ENCODE measurements around the gene GJA4.

The GJA4 gene

DNA sequence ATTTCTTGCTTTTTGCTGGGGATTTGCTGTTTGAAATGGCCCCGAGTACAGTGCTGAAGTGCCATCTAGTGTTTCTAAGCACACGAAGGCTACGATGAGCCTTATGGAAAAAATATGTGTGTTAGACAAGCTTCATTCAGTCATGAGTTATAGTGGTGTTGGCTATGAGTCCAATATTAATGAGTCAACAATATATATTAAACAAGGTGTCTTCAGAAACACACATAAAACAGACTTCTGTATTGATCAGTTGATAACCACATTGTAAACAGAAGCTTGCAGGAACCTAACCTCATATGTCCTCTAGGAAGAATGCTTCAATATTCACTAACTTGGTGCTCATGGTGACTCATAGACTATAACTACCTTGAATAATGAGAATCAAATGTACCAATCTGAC lies 39.6 kb upstream of the GJA4 start:
- Histone ChIP-seq H3K36me3 (ENCODE audit: control insufficient read depth in 5 of 5, insufficient read depth in 5 of 5, low read length in 5 of 5) (no peaks in the 10 kb centered on the region), H3K4me3 (ENCODE audit: low read depth in 1 of 5, low read length in 5 of 5) (no peak overlapping the region), H3K4me1 (ENCODE audit: control insufficient read depth in 5 of 5, insufficient read depth in 5 of 5, low read length in 5 of 5) (peaks cover 0 to 2% (median 0%) of the 10 kb centered on the region in 5 donors), H3K9me3 (ENCODE audit: control insufficient read depth in 5 of 5, low read length in 5 of 5) (no peaks in the 10 kb centered on the region), H3K27ac (ENCODE audit: low read depth, low read length) (no peak overlapping the region), H3K9ac (ENCODE audit: low read length in 5 of 5) (no peak overlapping the region), H3K27me3 (ENCODE audit: control insufficient read depth in 5 of 5, insufficient read depth in 4 of 5, low read length in 5 of 5) (peaks cover 0 to 10% (median 8%) of the 10 kb centered on the region in 5 donors)

DNA sequence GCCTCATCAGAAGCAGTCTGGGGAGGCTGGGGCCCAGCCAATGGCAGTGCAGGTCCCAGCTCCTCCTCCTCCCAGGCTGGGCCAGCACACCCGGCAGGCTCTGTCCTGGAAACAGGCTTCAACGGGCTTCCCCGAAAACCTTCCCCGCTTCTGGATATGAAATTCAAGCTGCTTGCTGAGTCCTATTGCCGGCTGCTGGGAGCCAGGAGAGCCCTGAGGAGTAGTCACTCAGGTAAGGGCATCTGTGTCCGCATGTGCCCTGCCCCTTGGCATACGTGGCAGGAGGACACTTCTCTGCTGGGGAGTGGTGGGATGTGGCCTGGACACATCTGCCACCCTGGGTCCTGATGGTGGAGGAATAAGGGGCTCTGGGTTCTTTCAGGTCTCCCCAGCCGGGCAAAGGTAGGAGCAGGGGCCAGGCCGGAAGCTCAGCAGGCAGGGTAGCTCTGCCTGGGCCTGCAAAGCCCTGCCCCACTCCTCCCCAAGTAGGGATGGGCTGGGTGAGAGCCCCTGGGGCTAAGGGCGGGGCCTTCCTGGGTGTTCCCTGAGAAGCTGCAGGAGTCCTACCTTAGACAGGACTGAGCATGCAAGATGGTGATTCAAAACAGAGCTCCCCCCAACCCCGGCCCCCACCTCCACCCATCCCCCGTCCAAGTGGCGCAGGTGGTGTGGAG lies 37.7 kb upstream of the GJA4 start, which contains the start of gene GJB5:
Gene GJB5 (plus strand): TSS at position 84 of the 674 bp plus-strand sequence. CDS start 2,284 bp downstream, outside the sequence.
- H3K4me3 ChIP-seq (ENCODE audit: low read depth in 1 of 5, low read length in 5 of 5) = no peak within 1 kb of the TSS
- peaks cover 0 to 2% (median 0%) of the 10 kb centered on the region in 5 donors for H3K4me1 ChIP-seq (ENCODE audit: control insufficient read depth in 5 of 5, insufficient read depth in 5 of 5, low read length in 5 of 5)
- H3K36me3 ChIP-seq (ENCODE audit: control insufficient read depth in 5 of 5, insufficient read depth in 5 of 5, low read length in 5 of 5) = no peaks in the 10 kb centered on the region
- no peak within 1 kb of the TSS for H3K27ac ChIP-seq (ENCODE audit: low read depth, low read length)
- H3K27me3 ChIP-seq (ENCODE audit: control insufficient read depth in 5 of 5, insufficient read depth in 4 of 5, low read length in 5 of 5) = peaks cover 0 to 15% (median 10%) of the 10 kb centered on the region in 5 donors
- H3K9me3 ChIP-seq (ENCODE audit: control insufficient read depth in 5 of 5, low read length in 5 of 5) = no peaks in the 10 kb centered on the region
- no peak within 1 kb of the TSS for H3K9ac ChIP-seq (ENCODE audit: low read length in 5 of 5)

DNA sequence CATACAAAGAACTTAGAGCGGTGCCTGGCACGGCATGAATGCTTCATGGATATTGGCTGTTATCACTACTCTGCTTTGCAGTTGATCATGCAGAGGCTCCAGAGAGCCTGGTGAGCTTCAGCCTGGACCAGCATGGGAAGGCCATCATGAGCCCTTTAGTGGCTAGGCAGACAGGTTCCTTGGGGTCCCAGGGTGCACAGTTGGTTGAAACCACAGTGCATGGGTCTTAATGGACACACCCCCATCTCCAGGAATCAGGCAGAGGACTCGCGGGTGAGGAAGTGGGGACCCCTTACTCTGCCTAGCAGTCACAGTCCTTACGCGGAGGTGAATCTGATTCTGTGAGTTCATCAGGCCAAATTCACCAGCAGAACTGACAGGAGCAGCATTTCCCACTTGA lies 36.8 kb upstream of the GJA4 start:
- H3K9me3 ChIP-seq (ENCODE audit: control insufficient read depth in 5 of 5, low read length in 5 of 5) = no peaks in the 10 kb centered on the region
- no peak overlapping the region for H3K9ac ChIP-seq (ENCODE audit: low read length in 5 of 5)
- H3K4me3 ChIP-seq (ENCODE audit: low read depth in 1 of 5, low read length in 5 of 5) = no peak overlapping the region
- H3K4me1 ChIP-seq (ENCODE audit: control insufficient read depth in 5 of 5, insufficient read depth in 5 of 5, low read length in 5 of 5) = peaks cover 0 to 2% (median 0%) of the 10 kb centered on the region in 5 donors
- H3K27me3 ChIP-seq (ENCODE audit: control insufficient read depth in 5 of 5, insufficient read depth in 4 of 5, low read length in 5 of 5) = peaks cover 0 to 16% (median 10%) of the 10 kb centered on the region in 5 donors
- no peaks in the 10 kb centered on the region for H3K36me3 ChIP-seq (ENCODE audit: control insufficient read depth in 5 of 5, insufficient read depth in 5 of 5, low read length in 5 of 5)
- no peak overlapping the region for H3K27ac ChIP-seq (ENCODE audit: low read depth, low read length)

DNA sequence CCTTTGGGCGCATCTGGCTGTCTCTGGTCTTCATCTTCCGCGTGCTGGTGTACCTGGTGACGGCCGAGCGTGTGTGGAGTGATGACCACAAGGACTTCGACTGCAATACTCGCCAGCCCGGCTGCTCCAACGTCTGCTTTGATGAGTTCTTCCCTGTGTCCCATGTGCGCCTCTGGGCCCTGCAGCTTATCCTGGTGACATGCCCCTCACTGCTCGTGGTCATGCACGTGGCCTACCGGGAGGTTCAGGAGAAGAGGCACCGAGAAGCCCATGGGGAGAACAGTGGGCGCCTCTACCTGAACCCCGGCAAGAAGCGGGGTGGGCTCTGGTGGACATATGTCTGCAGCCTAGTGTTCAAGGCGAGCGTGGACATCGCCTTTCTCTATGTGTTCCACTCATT lies 35.4 kb upstream of the GJA4 start:
- H3K4me1 ChIP-seq (ENCODE audit: control insufficient read depth in 5 of 5, insufficient read depth in 5 of 5, low read length in 5 of 5) = peaks cover 0 to 2% (median 0%) of the 10 kb centered on the region in 5 donors
- no peaks in the 10 kb centered on the region for H3K36me3 ChIP-seq (ENCODE audit: control insufficient read depth in 5 of 5, insufficient read depth in 5 of 5, low read length in 5 of 5)
- H3K9me3 ChIP-seq (ENCODE audit: control insufficient read depth in 5 of 5, low read length in 5 of 5) = no peaks in the 10 kb centered on the region

DNA sequence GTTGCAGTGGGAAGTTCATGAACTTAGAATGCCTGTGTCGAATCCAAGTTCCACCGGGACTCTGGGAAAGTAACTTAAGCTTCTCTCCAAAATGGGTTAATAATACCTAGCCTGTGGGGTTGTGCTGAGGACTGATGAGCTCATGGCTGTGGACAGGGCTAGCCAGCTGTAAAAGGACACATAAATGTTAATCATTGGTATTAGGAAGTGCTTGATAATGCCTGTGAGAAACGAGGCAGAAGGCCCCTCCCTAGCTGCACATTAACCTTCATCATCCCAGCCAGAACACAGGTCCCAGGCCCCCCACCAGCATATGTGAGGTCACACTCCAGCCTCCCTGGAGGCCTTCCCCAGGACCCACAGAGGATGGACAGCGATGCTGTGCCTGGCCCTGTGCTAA lies 34.0 kb upstream of the GJA4 start:
- Histone ChIP-seq H3K9ac (ENCODE audit: low read length in 5 of 5) (no peak overlapping the region), H3K4me1 (ENCODE audit: control insufficient read depth in 5 of 5, insufficient read depth in 5 of 5, low read length in 5 of 5) (peaks cover 0 to 2% (median 0%) of the 10 kb centered on the region in 5 donors), H3K36me3 (ENCODE audit: control insufficient read depth in 5 of 5, insufficient read depth in 5 of 5, low read length in 5 of 5) (no peaks in the 10 kb centered on the region), H3K4me3 (ENCODE audit: low read depth in 1 of 5, low read length in 5 of 5) (no peak overlapping the region), H3K27me3 (ENCODE audit: control insufficient read depth in 5 of 5, insufficient read depth in 4 of 5, low read length in 5 of 5) (peaks cover 6 to 29% (median 13%) of the 10 kb centered on the region in 5 donors), H3K27ac (ENCODE audit: low read depth, low read length) (no peak overlapping the region), H3K9me3 (ENCODE audit: control insufficient read depth in 5 of 5, low read length in 5 of 5) (no peaks in the 10 kb centered on the region)

More for the DNA sequence above, 35.4 kb upstream of the GJA4 start:
- no peak overlapping the region for H3K4me3 ChIP-seq (ENCODE audit: low read depth in 1 of 5, low read length in 5 of 5)
- H3K27me3 ChIP-seq (ENCODE audit: control insufficient read depth in 5 of 5, insufficient read depth in 4 of 5, low read length in 5 of 5) = peaks cover 0 to 21% (median 10%) of the 10 kb centered on the region in 5 donors
- no peak overlapping the region for H3K9ac ChIP-seq (ENCODE audit: low read length in 5 of 5)
- H3K27ac ChIP-seq (ENCODE audit: low read depth, low read length) = no peak overlapping the region

DNA sequence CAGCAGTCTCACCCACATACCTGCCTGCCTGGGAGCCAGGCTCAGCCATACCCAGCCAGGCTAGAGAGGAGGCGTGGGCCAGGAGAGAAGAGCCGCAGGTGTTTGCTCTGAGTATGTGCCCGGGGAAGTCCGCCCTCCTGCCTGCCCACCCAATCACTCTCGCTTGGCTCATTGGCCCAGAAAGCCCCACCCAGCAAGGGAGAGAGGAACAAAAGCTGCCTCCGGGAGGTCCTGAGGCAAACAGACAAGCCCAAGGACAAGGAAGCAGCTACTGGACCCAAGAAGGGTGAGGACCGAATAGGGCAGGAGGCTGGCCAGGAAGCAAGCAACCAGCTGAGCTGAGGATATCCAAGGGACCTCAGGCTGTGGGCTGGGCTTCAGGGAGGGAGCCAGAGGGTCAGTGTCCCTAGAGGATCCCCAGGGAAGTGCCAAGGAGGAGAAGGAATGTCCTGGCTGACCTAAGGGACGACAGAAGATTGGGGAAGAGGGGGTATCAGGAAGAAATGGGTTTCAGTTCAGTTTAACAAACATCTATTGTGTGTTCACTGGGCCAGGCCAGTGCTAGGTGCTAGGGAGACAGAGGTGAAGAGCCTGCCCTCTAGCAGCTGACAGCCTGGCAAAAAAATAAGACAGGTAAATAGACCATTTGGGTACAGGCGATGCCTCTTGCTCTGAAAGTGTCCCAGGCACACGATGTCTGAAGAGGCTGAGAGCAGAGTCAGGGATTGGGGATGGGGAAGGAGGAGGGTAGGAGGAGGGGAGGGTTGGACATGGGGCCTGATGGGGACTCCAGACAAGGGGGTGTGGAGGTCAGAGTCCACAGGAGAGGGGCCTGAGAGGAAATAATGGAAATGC lies 33.1 kb upstream of the GJA4 start, which contains the start of gene GJB4:
Gene GJB4 (plus strand): TSS at position 238 of the 855 bp plus-strand sequence. CDS start 1,515 bp downstream, outside the sequence.
- H3K4me3 ChIP-seq (ENCODE audit: low read depth in 1 of 5, low read length in 5 of 5) = no peak within 1 kb of the TSS
- no peak within 1 kb of the TSS for H3K27ac ChIP-seq (ENCODE audit: low read depth, low read length)
- peaks cover 6 to 27% (median 12%) of the 10 kb centered on the region in 5 donors for H3K27me3 ChIP-seq (ENCODE audit: control insufficient read depth in 5 of 5, insufficient read depth in 4 of 5, low read length in 5 of 5)
- H3K9ac ChIP-seq (ENCODE audit: low read length in 5 of 5) = no peak within 1 kb of the TSS
- H3K9me3 ChIP-seq (ENCODE audit: control insufficient read depth in 5 of 5, low read length in 5 of 5) = peaks cover 0 to 4% (median 0%) of the 10 kb centered on the region in 5 donors
- H3K36me3 ChIP-seq (ENCODE audit: control insufficient read depth in 5 of 5, insufficient read depth in 5 of 5, low read length in 5 of 5) = no peaks in the 10 kb centered on the region
- H3K4me1 ChIP-seq (ENCODE audit: control insufficient read depth in 5 of 5, insufficient read depth in 5 of 5, low read length in 5 of 5) = no peaks in the 10 kb centered on the region

DNA sequence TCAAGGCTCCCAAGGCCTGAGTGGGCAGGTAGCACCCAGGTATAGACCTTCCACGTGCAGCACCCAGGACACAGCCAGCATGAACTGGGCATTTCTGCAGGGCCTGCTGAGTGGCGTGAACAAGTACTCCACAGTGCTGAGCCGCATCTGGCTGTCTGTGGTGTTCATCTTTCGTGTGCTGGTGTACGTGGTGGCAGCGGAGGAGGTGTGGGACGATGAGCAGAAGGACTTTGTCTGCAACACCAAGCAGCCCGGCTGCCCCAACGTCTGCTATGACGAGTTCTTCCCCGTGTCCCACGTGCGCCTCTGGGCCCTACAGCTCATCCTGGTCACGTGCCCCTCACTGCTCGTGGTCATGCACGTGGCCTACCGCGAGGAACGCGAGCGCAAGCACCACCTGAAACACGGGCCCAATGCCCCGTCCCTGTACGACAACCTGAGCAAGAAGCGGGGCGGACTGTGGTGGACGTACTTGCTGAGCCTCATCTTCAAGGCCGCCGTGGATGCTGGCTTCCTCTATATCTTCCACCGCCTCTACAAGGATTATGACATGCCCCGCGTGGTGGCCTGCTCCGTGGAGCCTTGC lies 31.5 kb upstream of the GJA4 start:
- H3K4me3 ChIP-seq (ENCODE audit: low read depth in 1 of 5, low read length in 5 of 5) = no peak overlapping the region
- H3K27ac ChIP-seq (ENCODE audit: low read depth, low read length) = no peak overlapping the region
- H3K27me3 ChIP-seq (ENCODE audit: control insufficient read depth in 5 of 5, insufficient read depth in 4 of 5, low read length in 5 of 5) = peaks cover 6 to 23% (median 12%) of the 10 kb centered on the region in 5 donors
- H3K4me1 ChIP-seq (ENCODE audit: control insufficient read depth in 5 of 5, insufficient read depth in 5 of 5, low read length in 5 of 5) = no peaks in the 10 kb centered on the region
- no peak overlapping the region for H3K9ac ChIP-seq (ENCODE audit: low read length in 5 of 5)
- no peaks in the 10 kb centered on the region for H3K36me3 ChIP-seq (ENCODE audit: control insufficient read depth in 5 of 5, insufficient read depth in 5 of 5, low read length in 5 of 5)
- peaks cover 0 to 4% (median 0%) of the 10 kb centered on the region in 5 donors for H3K9me3 ChIP-seq (ENCODE audit: control insufficient read depth in 5 of 5, low read length in 5 of 5)

DNA sequence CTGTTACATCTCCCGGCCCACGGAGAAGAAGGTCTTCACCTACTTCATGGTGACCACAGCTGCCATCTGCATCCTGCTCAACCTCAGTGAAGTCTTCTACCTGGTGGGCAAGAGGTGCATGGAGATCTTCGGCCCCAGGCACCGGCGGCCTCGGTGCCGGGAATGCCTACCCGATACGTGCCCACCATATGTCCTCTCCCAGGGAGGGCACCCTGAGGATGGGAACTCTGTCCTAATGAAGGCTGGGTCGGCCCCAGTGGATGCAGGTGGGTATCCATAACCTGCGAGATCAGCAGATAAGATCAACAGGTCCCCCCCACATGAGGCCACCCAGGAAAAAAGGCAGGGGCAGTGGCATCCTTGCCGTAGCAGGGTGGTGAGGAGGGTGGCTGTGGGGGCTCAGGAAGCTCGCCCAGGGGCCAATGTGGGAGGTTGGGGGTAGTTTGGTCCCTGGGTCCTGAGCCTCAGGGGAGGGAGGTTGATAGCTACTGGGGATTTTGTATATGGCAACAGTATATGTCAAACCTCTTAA lies 31.0 kb upstream of the GJA4 start:
- peaks cover 0 to 4% (median 0%) of the 10 kb centered on the region in 5 donors for H3K9me3 ChIP-seq (ENCODE audit: control insufficient read depth in 5 of 5, low read length in 5 of 5)
- H3K4me3 ChIP-seq (ENCODE audit: low read depth in 1 of 5, low read length in 5 of 5) = no peak overlapping the region
- H3K36me3 ChIP-seq (ENCODE audit: control insufficient read depth in 5 of 5, insufficient read depth in 5 of 5, low read length in 5 of 5) = no peaks in the 10 kb centered on the region
- no peak overlapping the region for H3K9ac ChIP-seq (ENCODE audit: low read length in 5 of 5)
- no peak overlapping the region for H3K27ac ChIP-seq (ENCODE audit: low read depth, low read length)
- no peaks in the 10 kb centered on the region for H3K4me1 ChIP-seq (ENCODE audit: control insufficient read depth in 5 of 5, insufficient read depth in 5 of 5, low read length in 5 of 5)
- peaks cover 6 to 23% (median 12%) of the 10 kb centered on the region in 5 donors for H3K27me3 ChIP-seq (ENCODE audit: control insufficient read depth in 5 of 5, insufficient read depth in 4 of 5, low read length in 5 of 5)

DNA sequence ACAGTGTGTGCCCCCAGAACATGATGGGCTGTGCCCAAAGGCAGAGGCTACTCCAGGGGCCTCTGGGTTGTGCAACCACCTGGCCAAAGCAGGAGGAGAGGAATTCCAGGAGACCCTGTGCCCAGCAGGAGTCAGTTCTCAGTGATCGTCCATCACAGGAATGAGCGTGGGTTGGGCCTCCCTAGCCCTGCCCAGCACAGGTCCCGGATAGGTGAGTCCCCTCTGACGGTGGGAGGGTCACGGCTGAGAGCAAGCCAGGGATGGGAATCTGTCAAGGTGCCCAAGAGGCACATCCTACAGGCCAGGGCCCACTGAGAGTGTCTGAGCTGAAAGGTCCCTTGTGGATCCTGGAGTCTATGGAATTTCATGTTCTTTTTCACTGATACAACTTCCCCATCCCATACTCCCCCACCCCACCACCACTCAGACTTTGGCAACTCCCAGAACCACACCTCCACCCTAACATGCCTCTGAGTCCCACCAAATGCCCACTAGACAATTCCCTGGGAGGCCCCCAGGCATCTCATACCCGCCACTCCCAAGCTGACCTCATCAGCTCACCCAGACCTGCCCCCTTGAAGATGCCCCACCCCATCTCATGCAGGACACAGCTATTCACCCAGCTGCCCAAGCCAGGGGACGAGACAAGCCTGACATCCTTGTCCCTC lies 30.2 kb upstream of the GJA4 start:
- H3K4me3 ChIP-seq (ENCODE audit: low read depth in 1 of 5, low read length in 5 of 5) = no peak overlapping the region
- no peaks in the 10 kb centered on the region for H3K4me1 ChIP-seq (ENCODE audit: control insufficient read depth in 5 of 5, insufficient read depth in 5 of 5, low read length in 5 of 5)
- H3K9me3 ChIP-seq (ENCODE audit: control insufficient read depth in 5 of 5, low read length in 5 of 5) = peaks cover 0 to 4% (median 0%) of the 10 kb centered on the region in 5 donors
- H3K9ac ChIP-seq (ENCODE audit: low read length in 5 of 5) = no peak overlapping the region
- H3K27me3 ChIP-seq (ENCODE audit: control insufficient read depth in 5 of 5, insufficient read depth in 4 of 5, low read length in 5 of 5) = peaks cover 6 to 23% (median 12%) of the 10 kb centered on the region in 5 donors
- H3K27ac ChIP-seq (ENCODE audit: low read depth, low read length) = no peak overlapping the region
- no peaks in the 10 kb centered on the region for H3K36me3 ChIP-seq (ENCODE audit: control insufficient read depth in 5 of 5, insufficient read depth in 5 of 5, low read length in 5 of 5)

All from subcutaneous abdominal adipose tissue (tissue), 5 donors.